Chondrocyte (in vitro differentiated cells): ENCODE results near the gene PTGFRN. TPM values are rescaled to one million over a fixed set of nuclear protein-coding genes. Genes with fewer than 3 reads are reported as not detected.

ENCODE experiments used
- DNase-seq: peaks from one replicate; pipeline ENCODE4 v3.0.0; 2021; ENCODE audit warnings: mixed read lengths, low spot score
- H3K27ac Mint-ChIP-seq: one replicate; pipeline ENCODE4 v1.8.0; 2021; ENCODE audit warnings: mild to moderate bottlenecking, moderate library complexity, mixed read lengths; ENCODE audit not compliant: unreplicated experiment
- H3K27me3 Mint-ChIP-seq: 2 replicates; pipeline ENCODE4 v1.8.0; 2021; ENCODE audit warnings: low read depth, mixed read lengths
- H3K36me3 Mint-ChIP-seq: 2 replicates; pipeline ENCODE4 v1.8.0; 2021; ENCODE audit warnings: low read depth, mixed read lengths
- H3K4me1 Mint-ChIP-seq: 2 replicates; pipeline ENCODE4 v1.8.0; 2021; ENCODE audit warnings: low read depth, mild to moderate bottlenecking, mixed read lengths
- H3K4me3 Mint-ChIP-seq: one replicate; pipeline ENCODE4 v1.8.0; 2021; ENCODE audit warnings: mild to moderate bottlenecking, moderate library complexity, mixed read lengths; ENCODE audit not compliant: unreplicated experiment
- H3K9me3 Mint-ChIP-seq: 2 replicates; pipeline ENCODE4 v1.8.0; 2021; ENCODE audit warnings: low read depth, mixed read lengths
- total RNA-seq: library from RNA; stranded (reverse); gene quantifications from 3 replicates; pipeline ENCODE4 v1.2.1, GENCODE V29; 2021
- TF ChIP-seq, protein P1 (sequence below): fragments of 200-600 bp; sonication (generic); IDR thresholded peaks from 2 replicates; pipeline ENCODE4 v1.5.0; 2021; ENCODE audit warnings: antibody characterized with exemption, mild to moderate bottlenecking, moderate library complexity

Gene PTGFRN
- total RNA-seq, 1 donor from 2014 or later, result 117 TPM

- H3K4me3 Mint-ChIP-seq, result no peak overlapping the region
- H3K9me3 Mint-ChIP-seq, result no peaks in the 10 kb centered on the region
- DNase-seq, result no peak
- peaks cover 2% of the 10 kb centered on the region for H3K27me3 Mint-ChIP-seq
- H3K27ac Mint-ChIP-seq, result no peak overlapping the region
- no peaks in the 10 kb centered on the region for H3K36me3 Mint-ChIP-seq
- no peaks in the 10 kb centered on the region for H3K4me1 Mint-ChIP-seq
- TF ChIP-seq, protein P1, sequence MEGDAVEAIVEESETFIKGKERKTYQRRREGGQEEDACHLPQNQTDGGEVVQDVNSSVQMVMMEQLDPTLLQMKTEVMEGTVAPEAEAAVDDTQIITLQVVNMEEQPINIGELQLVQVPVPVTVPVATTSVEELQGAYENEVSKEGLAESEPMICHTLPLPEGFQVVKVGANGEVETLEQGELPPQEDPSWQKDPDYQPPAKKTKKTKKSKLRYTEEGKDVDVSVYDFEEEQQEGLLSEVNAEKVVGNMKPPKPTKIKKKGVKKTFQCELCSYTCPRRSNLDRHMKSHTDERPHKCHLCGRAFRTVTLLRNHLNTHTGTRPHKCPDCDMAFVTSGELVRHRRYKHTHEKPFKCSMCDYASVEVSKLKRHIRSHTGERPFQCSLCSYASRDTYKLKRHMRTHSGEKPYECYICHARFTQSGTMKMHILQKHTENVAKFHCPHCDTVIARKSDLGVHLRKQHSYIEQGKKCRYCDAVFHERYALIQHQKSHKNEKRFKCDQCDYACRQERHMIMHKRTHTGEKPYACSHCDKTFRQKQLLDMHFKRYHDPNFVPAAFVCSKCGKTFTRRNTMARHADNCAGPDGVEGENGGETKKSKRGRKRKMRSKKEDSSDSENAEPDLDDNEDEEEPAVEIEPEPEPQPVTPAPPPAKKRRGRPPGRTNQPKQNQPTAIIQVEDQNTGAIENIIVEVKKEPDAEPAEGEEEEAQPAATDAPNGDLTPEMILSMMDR, result no peak
Observed at GRCh38 chr1:116869611-116870010, 40.1 kb upstream of the PTGFRN start.

DNA sequence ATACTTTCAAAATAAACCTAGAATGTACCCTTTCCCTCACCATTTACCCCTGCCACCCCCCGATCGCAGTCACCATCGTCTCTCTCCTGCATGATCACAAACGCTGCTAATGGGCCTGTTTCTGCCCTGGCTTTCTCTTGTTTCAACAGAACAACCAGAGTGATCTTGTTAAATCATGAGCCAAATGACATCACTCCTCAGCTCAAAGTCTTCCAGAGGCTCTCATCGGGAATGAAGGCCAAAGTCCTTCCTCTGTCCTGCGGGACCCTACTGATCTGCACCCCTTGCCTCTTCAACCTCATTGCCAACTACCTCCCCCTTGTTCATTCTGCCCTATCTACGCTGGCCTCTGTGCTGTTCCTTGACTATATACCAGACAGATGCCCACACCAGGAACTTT is 39.4 kb upstream of the PTGFRN start:
- Mint-ChIP-seq H3K36me3 (no peaks in the 10 kb centered on the region), H3K27ac (no peak overlapping the region), H3K4me1 (no peaks in the 10 kb centered on the region), H3K4me3 (no peak overlapping the region), H3K9me3 (no peaks in the 10 kb centered on the region), H3K27me3 (peaks cover 2% of the 10 kb centered on the region)
- TF ChIP-seq, protein P1, result no peak
- no peak for DNase-seq

GRCh38 chr1:116871779-116872146 is 38.0 kb upstream of the PTGFRN start:
- DNase-seq, result no peak
- H3K4me1 Mint-ChIP-seq, result no peaks in the 10 kb centered on the region
- H3K4me3 Mint-ChIP-seq, result no peak overlapping the region
- peaks cover 2% of the 10 kb centered on the region for H3K27me3 Mint-ChIP-seq
- H3K27ac Mint-ChIP-seq, result no peak overlapping the region
- no peaks in the 10 kb centered on the region for H3K36me3 Mint-ChIP-seq
- TF ChIP-seq, protein P1, result no peak
- H3K9me3 Mint-ChIP-seq, result no peaks in the 10 kb centered on the region

DNA sequence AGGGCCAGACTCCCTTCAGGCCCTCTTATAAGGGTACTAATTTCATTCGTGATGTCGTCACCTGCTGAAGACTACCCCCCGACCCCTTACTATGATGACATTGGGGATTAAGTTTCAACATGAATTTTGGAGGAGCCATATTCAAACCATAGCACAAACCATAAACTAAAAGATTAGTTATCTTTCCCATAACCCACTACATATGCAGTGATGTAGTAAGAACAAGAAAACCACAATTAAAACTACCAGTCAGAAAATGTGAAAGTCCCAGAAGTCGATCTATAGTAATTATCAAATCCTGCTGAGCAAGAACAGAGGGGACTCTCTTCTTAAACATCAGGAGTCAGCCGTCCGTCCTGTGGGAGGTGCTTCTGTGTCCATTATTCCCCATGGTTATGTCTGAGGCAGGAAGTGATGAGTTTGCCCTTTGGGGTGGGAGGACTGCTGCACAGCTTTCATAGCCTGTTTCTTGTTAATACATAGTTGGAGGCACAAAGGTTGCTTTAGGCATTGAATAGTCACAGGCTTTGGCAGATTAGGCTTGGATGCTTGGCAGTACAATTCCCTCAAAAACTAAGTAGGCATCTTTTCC is 35.9 kb upstream of the PTGFRN start:
- Mint-ChIP-seq H3K36me3 (no peaks in the 10 kb centered on the region), H3K27ac (no peak overlapping the region), H3K4me3 (no peak overlapping the region), H3K4me1 (no peaks in the 10 kb centered on the region), H3K27me3 (peaks cover 2% of the 10 kb centered on the region), H3K9me3 (no peaks in the 10 kb centered on the region)
- DNase-seq, result no peak
- TF ChIP-seq, protein P1, result no peak

DNA sequence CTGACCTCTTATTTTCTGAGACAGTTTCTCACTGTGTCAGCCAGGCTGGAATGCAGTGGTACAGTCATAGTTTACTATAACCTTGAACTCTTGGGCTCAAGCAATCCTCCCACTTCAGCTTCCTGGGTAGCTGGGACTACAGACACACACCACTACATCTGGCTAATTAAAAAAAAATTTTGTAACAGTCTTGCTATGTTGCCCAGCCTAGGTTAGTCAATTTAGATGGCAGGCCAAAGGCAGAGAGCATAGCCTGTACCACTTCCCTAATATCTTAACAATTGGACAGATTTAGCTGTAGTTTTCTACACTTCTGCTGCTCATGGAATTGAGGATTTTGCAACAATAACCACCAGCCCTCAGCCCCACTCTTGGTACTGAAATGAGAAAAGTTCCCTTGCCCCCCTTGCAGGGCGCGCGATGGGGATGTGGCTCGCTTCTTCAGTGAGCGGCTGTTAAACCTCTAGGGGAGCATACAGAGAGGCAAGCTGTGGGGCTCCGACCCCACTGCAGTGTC is 34.9 kb upstream of the PTGFRN start:
- H3K4me1 Mint-ChIP-seq, result no peaks in the 10 kb centered on the region
- H3K27me3 Mint-ChIP-seq, result peaks cover 2% of the 10 kb centered on the region
- H3K4me3 Mint-ChIP-seq, result no peak overlapping the region
- TF ChIP-seq, protein P1, result no peak
- H3K36me3 Mint-ChIP-seq, result no peaks in the 10 kb centered on the region
- DNase-seq, result no peak
- no peak overlapping the region for H3K27ac Mint-ChIP-seq
- H3K9me3 Mint-ChIP-seq, result no peaks in the 10 kb centered on the region
